Breast epithelium (tissue), 3 donors: ENCODE results near the gene GMIP.

Source experiments
- POLR2A ChIP-seq: fragments of 450-650 bp; IDR thresholded peaks from one replicate; pipeline ENCODE4 v1.6.1; 2016; ENCODE audit warnings: antibody characterized with exemption, mild to moderate bottlenecking, moderate library complexity
- POLR2AphosphoS5 ChIP-seq, 3 donors: sonication (generic); formaldehyde crosslinking; IDR thresholded peaks; one replicate each; pipeline ENCODE4 v1.6.1; 2017; ENCODE audit warnings: antibody characterized with exemption in 3 of 3
- TF ChIP-seq, protein P1 (sequence below), 3 donors: fragments of 450-650 bp; IDR thresholded peaks; one replicate each; pipeline ENCODE4 v1.5.1; 2016 to 2017; ENCODE audit warnings: antibody characterized with exemption in 3 of 3, mild to moderate bottlenecking in 3 of 3, moderate library complexity in 3 of 3

DNA sequence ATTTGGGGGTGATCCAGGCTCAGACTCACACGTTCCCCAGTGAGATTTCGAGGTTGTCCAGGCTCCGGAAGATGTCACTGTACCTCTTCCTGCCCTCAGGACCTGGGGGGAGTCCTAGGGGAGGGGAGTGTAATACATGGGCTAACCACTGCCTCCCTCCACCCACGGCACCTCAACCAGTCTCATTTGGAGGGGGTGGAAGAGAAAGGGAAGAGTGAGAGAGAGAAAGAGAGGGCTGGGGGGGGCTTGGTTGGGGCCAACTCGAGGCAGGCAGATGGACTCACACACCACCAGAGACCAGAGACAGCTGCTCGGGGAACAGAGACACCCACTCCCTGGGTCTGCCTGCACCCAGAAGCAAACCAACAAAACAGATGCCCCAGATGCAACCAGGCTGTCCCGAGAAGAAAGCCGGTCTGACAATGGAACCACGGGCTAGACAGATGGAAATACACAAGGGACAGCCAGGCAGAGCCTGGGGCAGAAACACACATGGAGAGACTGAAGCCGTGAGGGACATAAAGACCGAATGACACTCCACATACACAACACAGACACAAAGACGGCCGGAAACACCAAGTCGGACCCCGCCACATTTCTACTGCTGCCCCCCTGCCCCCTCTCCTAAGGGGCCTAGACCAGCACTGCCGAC is 825 bp downstream of the GMIP start:
- TF ChIP-seq POLR2A (no peak), POLR2AphosphoS5 (IDR thresholded peaks at IDR 0.05) (no peak)
- TF ChIP-seq, protein P1, sequence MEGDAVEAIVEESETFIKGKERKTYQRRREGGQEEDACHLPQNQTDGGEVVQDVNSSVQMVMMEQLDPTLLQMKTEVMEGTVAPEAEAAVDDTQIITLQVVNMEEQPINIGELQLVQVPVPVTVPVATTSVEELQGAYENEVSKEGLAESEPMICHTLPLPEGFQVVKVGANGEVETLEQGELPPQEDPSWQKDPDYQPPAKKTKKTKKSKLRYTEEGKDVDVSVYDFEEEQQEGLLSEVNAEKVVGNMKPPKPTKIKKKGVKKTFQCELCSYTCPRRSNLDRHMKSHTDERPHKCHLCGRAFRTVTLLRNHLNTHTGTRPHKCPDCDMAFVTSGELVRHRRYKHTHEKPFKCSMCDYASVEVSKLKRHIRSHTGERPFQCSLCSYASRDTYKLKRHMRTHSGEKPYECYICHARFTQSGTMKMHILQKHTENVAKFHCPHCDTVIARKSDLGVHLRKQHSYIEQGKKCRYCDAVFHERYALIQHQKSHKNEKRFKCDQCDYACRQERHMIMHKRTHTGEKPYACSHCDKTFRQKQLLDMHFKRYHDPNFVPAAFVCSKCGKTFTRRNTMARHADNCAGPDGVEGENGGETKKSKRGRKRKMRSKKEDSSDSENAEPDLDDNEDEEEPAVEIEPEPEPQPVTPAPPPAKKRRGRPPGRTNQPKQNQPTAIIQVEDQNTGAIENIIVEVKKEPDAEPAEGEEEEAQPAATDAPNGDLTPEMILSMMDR (IDR thresholded peaks at IDR 0.05), result no peak
